GM21360 (cell line): ENCODE measurements around the gene ZNF385C.
"Not testable (repeated sequence)": the region's sequence is repeated elsewhere in the genome, so short reads cannot be mapped to it uniquely, and the experiment has no call there.

ENCODE experiments used
- ATAC-seq: cut with Tn5 transposase; IDR thresholded peaks from one replicate; pipeline ENCODE4 v1.9.1; 2021; ENCODE audit warnings: mild to moderate bottlenecking, moderate library complexity; ENCODE audit not compliant: unreplicated experiment

The ZNF385C gene, protein sequence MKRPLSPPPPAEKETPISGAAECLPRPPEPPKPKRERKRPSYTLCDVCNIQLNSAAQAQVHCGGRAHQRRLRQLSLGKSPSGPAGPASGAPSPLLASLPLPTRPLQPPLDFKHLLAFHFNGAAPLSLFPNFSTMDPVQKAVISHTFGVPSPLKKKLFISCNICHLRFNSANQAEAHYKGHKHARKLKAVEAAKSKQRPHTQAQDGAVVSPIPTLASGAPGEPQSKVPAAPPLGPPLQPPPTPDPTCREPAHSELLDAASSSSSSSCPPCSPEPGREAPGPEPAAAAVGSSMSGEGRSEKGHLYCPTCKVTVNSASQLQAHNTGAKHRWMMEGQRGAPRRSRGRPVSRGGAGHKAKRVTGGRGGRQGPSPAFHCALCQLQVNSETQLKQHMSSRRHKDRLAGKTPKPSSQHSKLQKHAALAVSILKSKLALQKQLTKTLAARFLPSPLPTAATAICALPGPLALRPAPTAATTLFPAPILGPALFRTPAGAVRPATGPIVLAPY

DNA sequence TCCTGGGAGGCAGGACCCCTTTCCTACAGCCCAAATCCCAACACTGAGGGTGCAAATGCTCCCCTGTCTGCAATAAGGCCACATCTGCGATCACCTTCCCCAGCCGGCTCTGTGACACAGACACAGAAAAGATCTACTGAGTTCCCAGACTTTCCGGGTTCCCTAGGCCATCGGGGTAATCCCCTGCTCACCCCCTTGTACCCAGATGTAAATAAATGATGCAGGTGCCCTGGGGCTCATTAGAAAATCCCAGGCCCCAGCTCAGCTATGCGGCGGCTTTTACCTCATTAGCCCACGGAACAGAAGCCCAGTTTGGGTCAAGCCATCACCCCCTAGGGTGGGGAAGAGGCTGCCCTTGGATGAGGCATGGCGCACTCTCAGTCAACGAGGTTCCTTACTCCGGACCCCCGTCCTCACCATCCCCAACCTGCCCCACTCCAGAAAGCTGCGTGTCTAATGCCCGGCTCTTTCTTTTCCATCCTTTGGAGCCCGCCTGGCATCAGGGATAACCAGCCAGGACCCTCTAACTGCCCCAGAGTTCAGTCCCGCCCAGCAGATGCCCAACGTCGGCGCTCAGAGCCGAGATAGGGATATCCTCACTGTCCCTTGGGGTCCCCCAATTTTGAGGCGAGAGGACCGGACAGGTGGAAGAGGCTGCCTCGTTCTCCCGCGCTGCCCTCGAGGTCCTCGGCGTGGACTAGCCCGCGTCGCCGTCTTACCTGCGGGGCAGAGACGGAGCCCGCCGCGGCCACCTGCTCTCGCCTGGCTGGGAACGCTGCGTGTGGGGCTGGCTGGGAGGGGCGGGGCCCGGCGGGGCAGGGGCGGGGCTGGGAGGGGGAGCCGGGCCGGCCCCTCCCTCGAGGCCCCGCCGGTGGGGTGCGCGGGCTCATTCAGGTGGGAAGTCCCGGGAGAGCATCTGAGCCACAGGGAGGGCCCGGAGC, at the start of gene ZNF385C:
Gene ZNF385C (minus strand): TSS at position 783 of the 941 bp plus-strand sequence. CDS start 35,417 bp downstream, outside the sequence.
- no peak for ATAC-seq

DNA sequence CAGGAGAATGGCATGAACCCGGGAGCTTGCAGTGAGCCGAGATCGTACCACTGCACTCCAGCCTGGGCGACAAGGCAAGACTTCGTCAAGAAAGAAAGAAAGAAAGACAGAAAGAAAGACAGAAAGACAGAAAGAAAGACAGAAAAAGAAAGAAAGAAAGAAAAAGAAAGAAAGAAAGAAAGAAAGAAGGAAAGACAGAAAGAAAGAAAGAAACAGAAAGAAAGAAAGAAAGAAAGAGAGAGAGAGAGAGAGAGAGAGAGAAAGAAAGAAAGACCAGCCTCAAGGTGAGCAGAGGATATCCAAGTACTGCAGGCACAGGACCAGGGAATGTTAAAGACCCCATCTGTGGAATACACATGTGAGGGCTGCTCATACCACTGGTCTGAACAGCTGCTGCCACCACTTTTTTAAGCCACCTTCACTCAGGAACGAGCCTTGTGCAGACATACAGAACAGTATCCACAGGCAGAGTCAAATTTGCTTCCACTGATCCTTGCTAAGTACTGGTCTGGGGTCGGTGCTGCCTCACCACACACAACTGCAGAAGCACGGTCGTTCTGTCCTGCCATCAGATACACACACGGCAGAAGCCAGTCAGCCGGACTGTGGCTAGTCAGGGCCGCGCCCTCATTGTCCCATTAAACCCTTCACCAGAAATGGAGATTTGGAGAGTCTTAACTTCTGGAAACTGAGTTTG, 48.8 kb upstream of the ZNF385C start:
- ATAC-seq: no peak

DNA sequence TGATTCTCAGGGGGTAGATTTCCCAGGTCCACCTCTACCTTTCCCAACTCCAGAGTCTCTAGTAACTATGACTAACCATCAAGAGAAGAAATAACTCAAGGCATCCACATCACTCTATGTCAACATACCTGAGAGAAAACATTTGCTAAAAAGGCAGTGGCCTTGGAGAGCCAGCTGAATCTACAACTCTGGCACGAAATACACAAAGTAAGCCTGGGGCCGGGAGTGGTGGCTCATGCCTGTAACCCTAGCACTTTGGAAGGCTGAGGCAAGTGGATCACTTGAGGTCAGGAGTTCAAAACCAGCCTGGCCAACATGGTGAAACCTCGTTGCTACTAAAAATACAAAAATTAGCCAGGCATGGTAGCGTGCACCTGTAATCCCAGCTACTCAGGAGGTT, 44.9 kb upstream of the ZNF385C start:
- ATAC-seq: not testable (repeated sequence)

DNA sequence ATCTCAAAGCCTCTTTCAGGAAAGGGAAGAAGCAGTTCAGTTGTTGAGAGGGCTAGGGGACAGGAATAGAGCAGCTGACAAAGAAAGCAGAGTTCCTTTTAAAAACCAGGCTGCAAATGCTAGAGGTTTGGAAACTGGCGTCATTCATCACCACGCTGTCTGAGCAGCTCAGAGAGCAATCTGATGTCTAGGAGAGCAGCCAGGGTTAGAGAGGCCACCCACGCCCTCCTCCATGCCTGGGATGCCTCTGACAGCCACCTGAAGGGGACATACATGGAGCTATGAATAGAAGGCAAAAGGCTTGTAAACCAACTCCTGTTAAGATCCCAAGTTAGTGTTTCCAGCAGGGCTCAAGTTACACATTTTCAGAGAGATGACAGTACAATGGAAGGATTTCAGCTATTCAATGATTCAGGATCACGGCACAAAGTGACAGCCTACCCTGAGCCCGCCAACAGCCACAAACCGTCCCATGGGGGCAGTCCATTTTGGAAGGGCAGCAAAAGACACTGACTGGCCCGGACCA, 44.2 kb upstream of the ZNF385C start:
- ATAC-seq: no peak

DNA sequence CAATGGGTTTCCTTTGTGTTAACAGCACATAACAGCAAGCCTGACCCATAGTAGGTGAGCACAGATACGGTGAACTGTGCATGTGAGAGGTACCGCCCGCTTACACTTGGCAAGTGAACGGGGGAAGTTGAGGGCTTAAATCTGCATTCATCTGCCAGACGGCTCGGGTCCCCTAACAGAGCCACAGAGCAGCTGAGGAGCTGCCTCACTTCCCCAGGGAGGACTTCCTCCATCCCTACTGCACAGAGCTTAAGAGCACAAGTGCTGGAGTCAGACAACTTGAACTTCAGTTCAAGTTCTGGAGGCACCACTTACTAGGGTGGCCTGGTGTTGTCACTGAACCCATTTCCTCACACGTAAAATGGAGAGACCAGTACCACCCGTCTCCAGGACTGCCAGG, 43.1 kb upstream of the ZNF385C start:
- no peak for ATAC-seq

DNA sequence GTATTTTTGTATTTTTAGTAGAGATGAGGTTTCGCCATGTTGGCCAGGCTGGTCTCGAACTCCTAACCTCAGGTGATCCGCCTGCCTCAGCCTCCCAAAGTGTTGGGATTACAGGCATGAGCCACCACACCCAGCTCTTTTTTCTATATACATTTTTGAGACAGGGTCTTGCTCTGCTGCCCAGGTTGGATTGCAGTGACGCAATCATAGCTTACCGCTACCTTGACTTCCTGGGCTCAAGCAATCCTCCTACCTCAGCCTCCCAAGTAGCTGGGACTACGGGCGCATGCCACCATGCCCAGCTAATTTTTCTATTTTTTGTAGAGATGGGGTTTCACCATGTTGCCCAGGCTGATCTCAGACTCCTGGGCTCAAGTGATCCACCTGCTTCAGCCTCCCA, 42.4 kb upstream of the ZNF385C start:
- ATAC-seq: not testable (repeated sequence)

DNA sequence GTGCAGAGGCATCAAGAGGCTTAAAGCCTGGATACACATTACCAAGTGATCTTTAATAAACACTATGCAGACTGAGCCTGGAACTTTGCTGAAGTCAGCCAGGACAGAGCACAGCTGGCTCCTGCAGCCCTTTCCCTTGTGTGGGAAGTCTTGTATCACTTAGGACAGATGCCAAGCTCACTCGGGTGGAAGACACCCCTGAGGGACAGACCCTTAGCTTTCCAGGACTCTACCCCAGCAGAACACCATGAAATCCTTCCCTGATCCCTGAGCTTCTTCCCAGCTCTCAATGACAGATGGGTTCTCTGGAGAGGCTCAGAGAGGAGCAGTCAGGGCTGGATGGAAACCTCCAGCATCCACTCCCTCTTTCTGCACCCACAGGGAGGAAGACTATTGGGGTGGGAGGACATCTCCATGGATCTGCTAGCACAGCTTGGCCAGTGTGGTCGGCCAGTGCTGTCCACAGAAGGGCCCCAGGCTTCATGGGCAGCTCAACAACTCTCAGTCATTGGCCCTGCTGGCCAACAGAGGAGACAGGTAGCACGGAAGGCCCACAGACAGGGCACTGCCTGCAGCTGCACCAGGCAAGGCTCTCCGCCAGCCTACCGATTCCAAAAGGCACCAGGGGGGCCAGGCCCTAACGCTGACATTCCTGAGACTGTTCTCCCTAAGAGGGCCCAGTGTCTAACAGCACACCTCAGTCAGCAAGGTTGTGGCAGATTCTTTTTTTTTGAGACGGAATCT, 40.6 kb upstream of the ZNF385C start:
- ATAC-seq: no peak

DNA sequence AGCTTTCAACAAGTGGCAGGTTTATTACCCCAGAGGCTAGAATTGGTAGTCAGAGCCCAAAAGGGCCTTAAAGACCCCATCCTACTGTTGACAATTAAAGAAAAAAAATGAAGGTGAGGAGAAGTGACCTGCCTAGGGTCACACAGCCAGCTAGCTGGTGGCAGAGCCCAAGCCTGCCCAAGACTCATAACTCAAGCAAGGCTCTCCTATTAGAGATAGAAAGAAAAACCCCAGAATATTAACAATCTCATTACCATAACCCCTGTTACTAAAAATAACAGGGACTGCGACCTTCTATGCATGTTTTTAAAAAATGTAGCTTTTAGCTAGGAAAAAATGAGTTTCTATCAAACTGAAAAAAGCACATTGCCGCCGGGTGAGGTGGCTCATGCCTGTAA, 38.4 kb upstream of the ZNF385C start:
- ATAC-seq: no peak

DNA sequence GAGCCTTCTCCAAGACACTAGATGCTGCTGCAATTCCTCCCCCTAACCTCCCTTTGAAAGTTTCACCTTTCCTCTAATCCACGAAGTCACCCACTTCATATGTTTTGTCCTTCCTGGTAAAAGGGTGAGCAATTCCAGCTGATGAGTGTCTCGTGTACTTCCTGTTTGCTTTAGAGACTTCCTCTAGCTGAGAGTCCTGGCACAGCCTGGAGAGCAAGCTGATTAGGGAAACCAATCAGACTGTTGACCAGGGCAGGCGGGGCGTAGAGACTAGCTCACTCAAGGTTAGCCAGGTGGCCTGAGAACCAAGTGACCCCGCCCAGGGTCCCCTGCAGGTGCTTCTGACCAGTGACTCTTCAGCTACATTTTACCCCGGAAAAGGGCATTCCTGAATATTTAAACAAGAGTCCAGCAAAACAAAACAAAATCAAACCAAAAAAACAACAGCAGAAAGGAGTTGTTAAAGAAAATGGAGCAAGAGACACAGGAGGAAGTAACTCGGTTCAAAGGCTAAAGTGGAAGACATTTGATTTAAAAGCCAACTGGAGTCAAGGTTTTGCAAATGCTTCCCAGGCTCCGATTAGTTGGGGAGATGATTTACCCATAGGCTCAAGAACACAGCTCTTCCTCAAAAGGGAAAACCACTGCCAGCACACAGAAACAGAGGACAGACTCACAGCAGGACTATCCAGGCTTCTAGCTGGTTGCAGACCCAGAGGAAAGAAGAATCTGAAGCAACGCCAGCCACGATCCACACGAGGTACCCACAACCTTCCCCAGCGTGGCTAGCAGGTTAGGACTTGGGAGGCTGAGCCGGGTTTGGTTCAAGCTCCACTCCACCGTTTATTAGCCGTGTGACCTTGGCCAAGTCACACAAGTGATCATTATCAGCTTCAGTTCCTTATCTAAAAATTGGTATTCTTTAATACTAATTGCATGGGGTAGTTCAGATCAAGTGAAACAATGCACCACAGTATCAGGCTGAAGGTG, 37.7 kb upstream of the ZNF385C start:
- ATAC-seq: no peak

DNA sequence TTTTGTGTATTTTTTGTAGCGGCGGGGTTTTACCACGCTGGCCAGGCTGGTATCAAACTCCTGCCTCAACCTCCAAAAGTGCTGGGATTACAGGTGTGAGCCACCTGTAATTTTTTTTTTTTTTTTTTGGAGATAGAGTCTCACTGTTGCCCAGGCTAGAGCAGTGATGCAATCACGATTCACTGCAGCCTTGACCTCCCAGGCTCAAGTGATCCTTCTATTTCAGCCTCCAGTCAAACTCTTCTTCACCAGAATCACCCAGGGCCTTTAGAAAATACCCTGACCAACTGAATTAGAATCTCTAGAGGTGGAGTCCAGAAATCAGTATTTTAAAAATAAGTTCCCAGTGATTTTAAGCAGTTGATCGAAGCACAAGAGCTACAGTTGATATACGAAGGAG, 36.9 kb upstream of the ZNF385C start:
- ATAC-seq: no peak

DNA sequence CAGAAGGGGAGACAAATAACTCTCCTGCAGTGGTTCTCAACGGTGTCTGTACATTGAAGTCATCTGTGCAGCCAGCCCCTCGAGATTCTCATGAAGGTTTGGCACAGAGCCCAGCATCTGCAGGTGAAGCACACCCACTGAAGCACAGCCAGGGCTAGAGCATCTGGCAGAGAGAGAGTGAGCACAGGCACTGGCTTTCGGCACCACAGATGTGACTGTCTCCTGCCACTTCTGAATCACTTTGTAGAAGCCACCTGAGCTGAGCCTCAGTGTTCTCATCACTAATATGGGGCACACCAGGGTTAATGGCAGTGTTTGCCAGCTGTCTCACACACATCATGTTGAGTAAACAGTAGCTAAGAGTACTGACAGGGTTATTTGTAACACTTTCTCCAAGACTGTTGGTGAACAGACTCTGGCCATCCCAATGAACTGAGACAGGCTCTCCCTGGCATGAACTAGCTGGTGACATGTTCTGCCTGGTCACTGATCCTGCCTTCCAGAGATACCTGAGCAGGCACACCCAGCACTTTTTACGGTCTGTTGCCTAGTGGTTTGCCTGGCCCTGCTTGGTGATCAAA, 35.3 kb upstream of the ZNF385C start:
- ATAC-seq: no peak

DNA sequence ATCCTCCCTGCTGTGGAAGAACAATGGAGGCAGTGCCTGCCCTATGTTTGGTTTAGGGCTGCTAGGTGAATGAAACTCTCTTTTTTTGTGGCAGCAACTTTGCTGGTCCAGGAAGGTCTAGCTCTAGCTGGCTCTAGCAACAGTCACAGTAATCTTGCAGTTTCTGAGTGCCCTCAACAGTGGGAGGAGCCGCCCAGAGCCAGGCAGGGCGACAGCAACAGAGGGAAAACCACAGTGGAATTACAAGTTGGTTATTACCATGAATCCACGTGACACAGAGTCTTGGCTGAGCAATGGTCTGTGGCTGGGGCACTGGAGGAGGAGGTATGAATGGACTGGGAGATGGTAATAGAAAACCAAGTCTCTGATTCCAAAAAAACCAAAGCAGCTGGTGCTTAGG, 34.7 kb upstream of the ZNF385C start:
- no peak for ATAC-seq

DNA sequence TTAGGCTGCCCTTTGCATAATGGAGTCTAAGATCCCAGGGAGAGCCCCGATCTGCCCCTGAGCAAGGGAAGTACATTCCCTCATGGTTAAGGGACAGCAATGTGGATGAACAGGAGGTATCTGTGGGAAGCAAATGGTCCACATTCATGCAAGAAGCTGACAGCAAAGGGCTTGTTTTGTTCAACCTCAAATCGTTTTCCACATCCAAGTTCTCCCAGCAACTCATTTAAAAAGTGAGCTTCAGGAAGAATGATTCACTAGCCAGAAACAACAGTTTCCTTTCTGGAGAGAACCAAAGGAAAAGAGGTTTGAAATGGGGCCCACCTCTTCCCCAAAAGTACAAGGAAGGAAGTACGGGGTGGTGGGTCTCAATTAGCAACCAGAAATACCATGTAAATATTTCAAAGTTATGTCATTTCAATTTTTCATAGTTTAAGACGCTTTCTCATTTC, 33.7 kb upstream of the ZNF385C start:
- no peak for ATAC-seq

DNA sequence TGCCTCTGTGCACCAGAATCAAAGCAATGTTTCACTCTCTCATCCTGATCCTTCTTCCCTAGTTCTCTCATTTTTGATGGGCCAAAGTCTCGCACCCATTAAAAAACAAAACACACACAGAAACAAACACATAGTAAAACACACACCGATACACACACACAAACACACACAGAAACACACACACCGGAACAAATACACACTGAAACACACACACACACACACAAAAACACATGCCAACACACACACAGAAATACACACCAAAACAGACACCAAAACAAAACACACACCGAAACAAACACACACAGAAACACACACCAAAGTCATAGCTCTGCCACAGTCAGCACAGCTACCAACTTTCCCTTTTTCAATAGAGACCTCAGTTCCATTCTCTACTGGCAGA, 33.0 kb upstream of the ZNF385C start:
- ATAC-seq: no peak

DNA sequence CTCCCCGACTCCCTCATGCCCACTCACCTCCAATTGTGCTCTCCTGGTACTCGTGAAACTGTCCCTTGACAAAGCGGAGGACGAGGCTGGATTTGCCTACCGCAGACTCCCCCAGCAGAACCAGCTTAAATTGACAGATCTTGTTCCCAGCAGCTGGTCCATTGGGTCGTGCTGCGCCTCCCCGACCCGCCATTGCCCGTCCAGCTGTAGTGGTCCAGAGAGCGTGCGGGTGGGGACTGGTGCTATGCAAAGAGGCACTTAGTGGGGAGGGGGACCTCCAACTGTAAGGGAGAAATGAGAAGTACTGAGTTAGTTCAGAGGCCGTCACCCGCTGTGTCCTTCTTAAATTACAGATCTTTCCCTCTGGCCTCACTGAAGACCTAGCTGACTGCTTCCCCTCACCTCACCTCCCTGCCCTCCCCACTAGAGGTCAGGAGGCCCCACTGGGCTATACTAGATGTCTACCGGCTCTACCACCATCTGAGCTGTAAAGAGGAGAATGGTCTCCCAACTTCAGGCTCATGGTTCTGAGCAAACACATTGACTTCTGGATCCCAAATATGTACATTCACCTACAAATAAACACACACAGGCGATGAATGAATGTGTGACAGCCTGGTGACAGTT, 32.1 kb upstream of the ZNF385C start:
- ATAC-seq: no peak

DNA sequence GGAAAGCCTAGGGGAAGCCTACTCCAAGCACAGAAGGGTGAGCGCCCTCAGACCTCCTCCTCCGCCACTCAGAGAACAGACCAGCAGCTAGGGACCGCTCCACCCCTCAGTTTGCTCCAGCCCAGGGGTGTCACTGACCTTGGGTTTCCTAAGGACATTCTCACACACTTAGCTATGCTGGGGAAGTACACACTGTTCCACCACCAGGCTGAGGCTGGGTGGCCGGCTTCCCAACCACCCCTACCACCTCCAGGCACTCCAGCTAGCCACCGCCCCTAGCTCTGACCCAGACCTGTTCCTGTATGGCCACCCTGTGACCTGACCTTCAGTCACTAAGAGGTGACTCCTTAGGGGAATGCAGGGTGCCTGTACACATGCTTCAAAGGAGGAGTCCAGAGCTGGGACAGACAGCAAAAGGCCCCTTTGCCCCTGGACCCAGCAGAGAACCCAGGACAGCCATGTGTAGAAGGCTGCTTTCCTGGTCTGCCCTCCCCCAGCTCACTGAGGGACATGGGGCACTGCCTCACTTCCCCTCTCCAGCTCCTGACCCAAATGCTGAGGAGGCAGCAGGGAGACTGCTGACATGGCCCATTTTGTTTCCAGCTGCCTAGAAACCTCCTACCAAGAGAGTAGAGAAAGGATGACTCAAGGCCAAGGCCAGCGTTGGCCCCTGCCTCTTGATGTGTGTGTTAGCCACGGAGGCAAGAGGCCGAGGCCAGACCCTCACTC, 31.0 kb upstream of the ZNF385C start:
- ATAC-seq: no peak

DNA sequence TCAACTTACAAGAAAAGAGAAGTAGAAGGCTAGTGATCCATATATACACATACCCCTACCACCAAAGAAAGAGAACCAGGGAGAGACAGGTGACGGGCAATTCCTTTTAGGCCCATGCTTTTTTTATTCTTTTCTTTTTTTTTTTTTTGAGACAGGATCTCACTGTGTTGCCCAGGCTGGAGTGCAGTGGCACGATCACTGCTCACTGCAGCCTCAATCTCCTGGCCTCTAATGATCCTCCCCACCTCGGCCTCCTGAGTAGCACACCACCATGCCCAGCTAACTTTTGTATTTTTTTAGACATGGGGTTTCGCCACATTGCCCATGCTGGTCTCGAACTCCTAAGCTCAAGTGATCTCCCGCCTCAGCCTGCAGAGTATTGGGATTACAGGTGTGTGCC, 29.1 kb upstream of the ZNF385C start:
- no peak for ATAC-seq
